K562 (cell line): ENCODE measurements around the gene BCL7C. TPM values are rescaled to one million over a fixed set of nuclear protein-coding genes. Genes with fewer than 3 reads are reported as not detected.
A peak's percentile ranks its signal among the peaks of the same experiment; 100 is the strongest.

Experiments
- CREM ChIP-seq: IDR thresholded peaks from 2 replicates; pipeline ENCODE4 v1.6.1; 2014; ENCODE audit warnings: antibody characterized with exemption, low read depth
- GABPB1 ChIP-seq: sonication (generic); formaldehyde crosslinking; IDR thresholded peaks from 2 replicates; pipeline ENCODE4 v1.8.0; 2022; ENCODE audit warnings: mild to moderate bottlenecking, missing genetic modification reagents
- PKNOX1 ChIP-seq: fragments of 450-650 bp; IDR thresholded peaks from 2 replicates; pipeline ENCODE4 v1.6.1; 2016
- PML ChIP-seq: IDR thresholded peaks from 2 replicates; pipeline ENCODE4 v1.6.1; 2012; ENCODE audit warnings: low read length, inconsistent platforms
- PRPF4 ChIP-seq: fragments of 200-400 bp; formaldehyde crosslinking; IDR thresholded peaks from one replicate; pipeline ENCODE4 v1.6.1; 2017; ENCODE audit warnings: low read length, low read depth, mild to moderate bottlenecking; ENCODE audit not compliant: insufficient read depth, poor library complexity, severe bottlenecking
- RAD51 ChIP-seq: fragments of 450-650 bp; IDR thresholded peaks from 2 replicates; pipeline ENCODE4 v1.7.1; 2016; ENCODE audit warnings: low read depth, mild to moderate bottlenecking, borderline replicate concordance
- RREB1 ChIP-seq: fragments of 250-450 bp; sonication (Bioruptor Pico); IDR thresholded peaks from 2 replicates; pipeline ENCODE4 v1.4.0; 2020
- SMARCA5 ChIP-seq: fragments of 450-650 bp; IDR thresholded peaks from 2 replicates; pipeline ENCODE4 v1.6.1; 2016
- U2AF2 ChIP-seq: fragments of 200-400 bp; formaldehyde crosslinking; optimal IDR thresholded peaks from 2 replicates; pipeline ENCODE3; 2017; ENCODE audit warnings: low read depth, mild to moderate bottlenecking, low read length
- WHSC1 ChIP-seq: IDR thresholded peaks from one replicate; pipeline ENCODE4 v1.6.1; 2012; ENCODE audit warnings: low read length, control low read depth, inconsistent platforms
- ZNF445 ChIP-seq: fragments of 250-450 bp; sonication (Bioruptor Pico); IDR thresholded peaks from 2 replicates; pipeline ENCODE4 v1.4.0; 2020; ENCODE audit warnings: low read depth, mild to moderate bottlenecking, moderate library complexity
- ZNF785 ChIP-seq: fragments of 250-450 bp; sonication (Bioruptor Pico); IDR thresholded peaks from 2 replicates; pipeline ENCODE4 v1.4.0; 2020; ENCODE audit warnings: mild to moderate bottlenecking
- polyA plus RNA-seq, 8 experiments: library from polyadenylated mRNA; depleted of rRNA in 4 of 8; stranded (reverse) in 5 of 8; unstranded in 3 of 8; fragments of >200 nt; fragmentation: Nextera tagmentation in 2 of 8; fragmentation: Illumina TruSeq in 1 of 8; extraction: Ambion mirVana in 2 of 8; extraction: Trizol in 1 of 8; gene quantifications; 2 replicates each; pipeline versions ENCODE4 v1.2.1 to v1.2.3, GENCODE V29; 2011 to 2014; ENCODE audit warnings: inconsistent platforms in 1 of 8, missing spikeins in 1 of 8
- total RNA-seq, 7 experiments: library from RNA; depleted of rRNA in 6 of 7; stranded (reverse); fragments of >200 nt in 6 of 7; fragmentation: Illumina TruSeq in 2 of 7; extraction: Trizol in 2 of 7; gene quantifications; 2 replicates each; pipeline versions ENCODE4 v1.2.1 to v1.2.3, GENCODE V29; 2011 to 2021; ENCODE audit warnings: low replicate concordance in 1 of 7
- TF ChIP-seq, protein P1 (sequence below): sonication (generic); formaldehyde crosslinking; IDR thresholded peaks from 2 replicates; pipeline ENCODE4 v1.8.1; 2023; ENCODE audit warnings: missing genetic modification reagents, mild to moderate bottlenecking, borderline replicate concordance

Gene BCL7C
- total and polyA plus RNA-seq, 9 of the 15 experiments (the other 6 are each of a cell fraction or from before 2014, with no cell fraction given) = 1.7 to 85.8 (median 19.6) TPM

DNA sequence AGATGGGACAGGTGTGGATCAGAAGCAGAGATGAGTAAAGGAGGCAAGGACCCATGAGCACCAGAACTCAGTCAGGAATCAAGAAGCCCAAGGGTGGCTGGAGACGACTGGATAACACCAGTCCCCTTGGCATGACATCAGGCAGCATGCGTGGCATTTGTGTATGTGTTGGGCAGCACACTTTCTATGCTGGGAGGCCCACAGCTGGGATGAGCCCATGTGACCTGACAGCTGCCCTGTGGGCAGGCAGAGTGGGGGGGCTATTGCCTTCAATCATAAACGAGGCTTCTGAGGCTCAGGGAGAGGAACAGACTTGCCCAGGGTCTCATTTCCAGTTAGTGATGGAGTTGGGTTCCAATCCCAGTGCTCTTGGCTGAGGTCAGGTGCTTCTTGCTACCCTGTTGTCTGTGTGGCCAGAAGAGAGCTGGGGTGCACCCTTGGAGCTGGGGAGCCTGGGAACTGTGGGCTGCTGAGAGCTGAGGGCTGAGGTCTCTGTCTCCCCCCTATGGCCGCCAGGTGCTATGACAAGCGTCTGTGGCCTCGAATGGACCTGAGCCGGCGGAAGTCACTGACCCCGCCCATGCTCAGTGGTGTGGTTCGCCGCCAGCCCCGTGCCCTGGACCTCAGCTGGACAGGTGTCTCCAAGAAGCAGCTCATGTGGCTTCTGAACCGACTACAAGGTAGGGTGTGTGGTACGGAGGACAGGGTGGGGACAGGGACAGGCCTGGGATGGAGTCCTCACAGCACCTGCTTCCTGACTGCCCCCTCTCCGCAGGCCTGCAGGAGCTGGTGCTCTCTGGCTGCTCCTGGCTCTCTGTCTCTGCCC lies 47.9 kb upstream of the BCL7C start (continued):
- TF ChIP-seq RREB1 (CRISPR knock-in tag) (no peak), RAD51 (0 out of 2 replicates have a peak, but pooled peaks have one; percentile 38), SMARCA5 (0 out of 2 replicates have a peak, but pooled peaks have one; percentile 12), PML (no peak), PKNOX1 (peak; percentile 35), ZNF785 (no peak), U2AF2 (no peak), CREM (peak; percentile 70), ZNF445 (CRISPR knock-in tag) (no peak), GABPB1 (CRISPR knock-in tag) (peak; percentile 75; the same call in 1 of the 2 replicates), WHSC1 (no peak), PRPF4 (no peak)
- TF ChIP-seq, protein P1, sequence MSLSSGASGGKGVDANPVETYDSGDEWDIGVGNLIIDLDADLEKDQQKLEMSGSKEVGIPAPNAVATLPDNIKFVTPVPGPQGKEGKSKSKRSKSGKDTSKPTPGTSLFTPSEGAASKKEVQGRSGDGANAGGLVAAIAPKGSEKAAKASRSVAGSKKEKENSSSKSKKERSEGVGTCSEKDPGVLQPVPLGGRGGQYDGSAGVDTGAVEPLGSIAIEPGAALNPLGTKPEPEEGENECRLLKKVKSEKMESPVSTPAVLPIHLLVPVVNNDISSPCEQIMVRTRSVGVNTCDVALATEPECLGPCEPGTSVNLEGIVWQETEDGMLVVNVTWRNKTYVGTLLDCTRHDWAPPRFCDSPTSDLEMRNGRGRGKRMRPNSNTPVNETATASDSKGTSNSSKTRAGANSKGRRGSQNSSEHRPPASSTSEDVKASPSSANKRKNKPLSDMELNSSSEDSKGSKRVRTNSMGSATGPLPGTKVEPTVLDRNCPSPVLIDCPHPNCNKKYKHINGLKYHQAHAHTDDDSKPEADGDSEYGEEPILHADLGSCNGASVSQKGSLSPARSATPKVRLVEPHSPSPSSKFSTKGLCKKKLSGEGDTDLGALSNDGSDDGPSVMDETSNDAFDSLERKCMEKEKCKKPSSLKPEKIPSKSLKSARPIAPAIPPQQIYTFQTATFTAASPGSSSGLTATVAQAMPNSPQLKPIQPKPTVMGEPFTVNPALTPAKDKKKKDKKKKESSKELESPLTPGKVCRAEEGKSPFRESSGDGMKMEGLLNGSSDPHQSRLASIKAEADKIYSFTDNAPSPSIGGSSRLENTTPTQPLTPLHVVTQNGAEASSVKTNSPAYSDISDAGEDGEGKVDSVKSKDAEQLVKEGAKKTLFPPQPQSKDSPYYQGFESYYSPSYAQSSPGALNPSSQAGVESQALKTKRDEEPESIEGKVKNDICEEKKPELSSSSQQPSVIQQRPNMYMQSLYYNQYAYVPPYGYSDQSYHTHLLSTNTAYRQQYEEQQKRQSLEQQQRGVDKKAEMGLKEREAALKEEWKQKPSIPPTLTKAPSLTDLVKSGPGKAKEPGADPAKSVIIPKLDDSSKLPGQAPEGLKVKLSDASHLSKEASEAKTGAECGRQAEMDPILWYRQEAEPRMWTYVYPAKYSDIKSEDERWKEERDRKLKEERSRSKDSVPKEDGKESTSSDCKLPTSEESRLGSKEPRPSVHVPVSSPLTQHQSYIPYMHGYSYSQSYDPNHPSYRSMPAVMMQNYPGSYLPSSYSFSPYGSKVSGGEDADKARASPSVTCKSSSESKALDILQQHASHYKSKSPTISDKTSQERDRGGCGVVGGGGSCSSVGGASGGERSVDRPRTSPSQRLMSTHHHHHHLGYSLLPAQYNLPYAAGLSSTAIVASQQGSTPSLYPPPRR (CRISPR knock-in tag) = peak; percentile 70; the same call in 1 of the 2 replicates
